HepG2 (cell line): ENCODE data around the gene P2RY8. TPM values are rescaled to one million over a fixed set of nuclear protein-coding genes. Genes with fewer than 3 reads are reported as not detected.
A peak's percentile ranks its signal among the peaks of the same experiment; 100 is the strongest.

Experiments
- ATAC-seq: fragments of 200-7000 bp; cut with Tn5 transposase; 3 replicates; pipeline ENCODE4 v1.9.1; 2020; ENCODE audit warnings: mild to moderate bottlenecking, moderate library complexity
- BruUV-seq: library from RNA; stranded (reverse); fragments of 400-500 nt; replicated peaks from 2 replicates; lab custom pipeline; 2021; lab: Mats Ljungman, UMichigan
- CTCF ChIA-PET: fragments of 300-600 bp; formaldehyde crosslinking; extraction: SDS; loops from one replicate; lab custom pipeline; 2021; ENCODE audit warnings: low total read pairs, inconsistent platforms, low intra/inter-chr PET ratio; lab: Yijun Ruan, JAX
- POLR2A ChIA-PET: fragments of 350-600 bp; sonication (Branson Sonifier 250); formaldehyde crosslinking; loops from one replicate; lab custom pipeline; 2020; ENCODE audit warnings: antibody characterized with exemption, inconsistent platforms; lab: Yijun Ruan, JAX
- DNase-seq: peaks from one replicate; pipeline ENCODE4 v3.0.0-alpha.2; 2015; ENCODE audit warnings: low spot score
- FAIRE-seq: peaks from 3 replicates; lab custom pipeline; 2011; peaks lifted over from hg19 to GRCh38; lab: Jason Lieb, UNC
- H2AFZ ChIP-seq: one replicate; pipeline ENCODE4 v1.6.1; 2011; ENCODE audit warnings: low read length, inconsistent platforms
- H3K27ac ChIP-seq: fragments of 300-600 bp; 3 replicates; pipeline ENCODE4 v1.8.0; 2011; ENCODE audit warnings: mixed run types, mild to moderate bottlenecking, mixed read lengths, low read length, inconsistent platforms; ENCODE audit not compliant: insufficient read depth; ENCODE audit errors: extremely low read length
- H3K27me3 ChIP-seq, 2 experiments: fragments of 200-600 bp in 1 of 2; 2 replicates in 1 of 2; 3 replicates in 1 of 2; pipeline versions ENCODE4 v1.6.0 to v1.8.0; 2011; ENCODE audit warnings: low read length in 2 of 2, mild to moderate bottlenecking in 2 of 2, moderate library complexity in 2 of 2, inconsistent platforms in 1 of 2; ENCODE audit not compliant: insufficient read depth in 2 of 2, control insufficient read depth in 1 of 2
- H3K36me3 ChIP-seq, 2 experiments: fragments of 200-600 bp in 1 of 2; replicated peaks in 1 of 2; 2 replicates in 1 of 2; 3 replicates in 1 of 2; pipeline versions ENCODE4 v1.5.1 to v1.8.0; 2011; ENCODE audit warnings: low read length in 2 of 2, inconsistent platforms in 1 of 2; ENCODE audit not compliant: insufficient read depth in 2 of 2, control insufficient read depth in 1 of 2
- H3K4me1 ChIP-seq: 2 replicates; pipeline ENCODE4 v1.5.1; 2012; ENCODE audit warnings: low read length, inconsistent platforms; ENCODE audit not compliant: insufficient read depth
- H3K4me2 ChIP-seq: 2 replicates; pipeline ENCODE4 v1.6.0; 2011; ENCODE audit warnings: low read depth, low read length, inconsistent platforms
- H3K4me3 ChIP-seq, 3 experiments: fragments of 200-600 bp in 1 of 3; sonication (generic), shearing (Covaris generic) in 1 of 3; replicated peaks in 1 of 3; 2 replicates each; pipeline ENCODE4 v1.5.1; 2011 to 2016; ENCODE audit warnings: low read length in 3 of 3, inconsistent platforms in 2 of 3, low read depth in 2 of 3, mild to moderate bottlenecking in 2 of 3, control low read depth in 1 of 3, mixed read lengths in 1 of 3; ENCODE audit not compliant: insufficient read depth in 1 of 3
- H3K79me2 ChIP-seq: one replicate; pipeline ENCODE4 v1.6.1; 2011; ENCODE audit warnings: low read length, inconsistent platforms; ENCODE audit not compliant: insufficient read depth
- H3K9ac ChIP-seq: 2 replicates; pipeline ENCODE4 v1.6.0; 2011; ENCODE audit warnings: mild to moderate bottlenecking, low read depth, low read length, inconsistent platforms; ENCODE audit not compliant: insufficient read depth
- H3K9me3 ChIP-seq: 2 replicates; pipeline ENCODE4 v1.5.1; 2012; ENCODE audit warnings: mild to moderate bottlenecking, low read length
- H4K20me1 ChIP-seq: 2 replicates; pipeline ENCODE4 v1.6.0; 2011; ENCODE audit warnings: inconsistent platforms, mild to moderate bottlenecking, low read length, moderate library complexity; ENCODE audit not compliant: insufficient read depth
- GATAD1 ChIP-seq: IDR thresholded peaks from 2 replicates; pipeline ENCODE4 v1.6.1; 2016; ENCODE audit warnings: missing genetic modification reagents, missing compliant biosample characterization
- GPN1 ChIP-seq: sonication (generic); formaldehyde crosslinking; IDR thresholded peaks from 2 replicates; pipeline ENCODE4 v1.5.1; 2020; ENCODE audit warnings: missing genetic modification reagents, borderline replicate concordance
- HNF4G ChIP-seq, 2 experiments: sonication (generic) in 1 of 2; formaldehyde crosslinking in 1 of 2; IDR thresholded peaks; 2 replicates each; pipeline versions ENCODE4 v1.4.0 to v1.6.1; 2011 to 2020; ENCODE audit warnings: borderline replicate concordance in 2 of 2, low read depth in 2 of 2, mild to moderate bottlenecking in 2 of 2, low read length in 1 of 2, missing genetic modification reagents in 1 of 2, moderate library complexity in 1 of 2
- JDP2 ChIP-seq: sonication (generic); formaldehyde crosslinking; IDR thresholded peaks from 2 replicates; pipeline ENCODE4 v1.8.1; 2022; ENCODE audit warnings: missing genetic modification reagents, borderline replicate concordance
- MIER2 ChIP-seq: IDR thresholded peaks from 2 replicates; pipeline ENCODE4 v1.6.1; 2016; ENCODE audit warnings: missing biosample characterization, missing genetic modification reagents
- NAIF1 ChIP-seq: sonication (generic); formaldehyde crosslinking; IDR thresholded peaks from 2 replicates; pipeline ENCODE4 v1.5.0; 2020; ENCODE audit warnings: mild to moderate bottlenecking, missing genetic modification reagents, borderline replicate concordance
- NFATC3 ChIP-seq: sonication (generic); formaldehyde crosslinking; IDR thresholded peaks from 2 replicates; pipeline ENCODE4 v1.5.1; 2020; ENCODE audit warnings: mild to moderate bottlenecking, missing genetic modification reagents
- POLR2G ChIP-seq: fragments of 200-400 bp; formaldehyde crosslinking; IDR thresholded peaks from 2 replicates; pipeline ENCODE4 v1.6.1; 2018; ENCODE audit warnings: mild to moderate bottlenecking, low read depth, low read length, moderate library complexity
- REPIN1 ChIP-seq: sonication (generic); formaldehyde crosslinking; IDR thresholded peaks from 2 replicates; pipeline ENCODE4 v1.8.0; 2022; ENCODE audit warnings: missing genetic modification reagents, low read depth, mild to moderate bottlenecking, borderline replicate concordance
- WIZ ChIP-seq: sonication (generic); formaldehyde crosslinking; IDR thresholded peaks from 2 replicates; pipeline ENCODE4 v1.5.1; 2020; ENCODE audit warnings: mild to moderate bottlenecking, missing genetic modification reagents
- WGBS: methylation state at CpG from one replicate; pipeline ENCODE4 v1.1.6; 2017; ENCODE audit warnings: low lambda C conversion rate; 5-methylcytosine and 5-hydroxymethylcytosine counted together
- in situ Hi-C: cut with HindIII; loops from 2 replicates; pipeline ENCODE4 v1.10.0; 2017; ENCODE audit warnings: low pct_unique_long_range_greater_than_20kb; ENCODE audit not compliant: extremely low pct_ligation_motif_present
- intact Hi-C: fragments of 100-400 bp; cut with micrococcal nuclease; formaldehyde crosslinking; loops from one replicate; pipeline ENCODE4 v1.10.0; 2022; ENCODE audit not compliant: unreplicated experiment
- polyA plus RNA-seq, 8 experiments: library from polyadenylated mRNA; depleted of rRNA in 3 of 8; stranded (reverse) in 7 of 8; unstranded in 1 of 8; fragments of >200 nt; fragmentation: Illumina TruSeq in 4 of 8; extraction: Trizol in 4 of 8; gene quantifications; 2 replicates each; pipeline versions ENCODE4 v1.2.1 to v1.2.3, GENCODE V29; 2011 to 2016; ENCODE audit warnings: low read depth in 4 of 8, missing spikeins in 1 of 8, mixed read lengths in 1 of 8; ENCODE audit not compliant: insufficient read depth in 1 of 8
- total RNA-seq, 5 experiments: library from RNA; depleted of rRNA; stranded (reverse); fragments of >200 nt; fragmentation: Illumina TruSeq; extraction: Trizol; gene quantifications; 2 replicates each; pipeline ENCODE4 v1.2.3, GENCODE V29; 2016; ENCODE audit warnings: low read depth in 1 of 5
- TF ChIP-seq, protein P1 (sequence below): sonication (generic); formaldehyde crosslinking; conservative IDR thresholded peaks from 2 replicates; pipeline ENCODE4 v1.8.0; 2022; ENCODE audit warnings: low read depth, missing genetic modification reagents

The P2RY8 gene
- total and polyA plus RNA-seq, 2 of the 13 experiments (the other 11 are each of a cell fraction or from before 2014, with no cell fraction given) = 1.0 to 1.3 TPM

DNA sequence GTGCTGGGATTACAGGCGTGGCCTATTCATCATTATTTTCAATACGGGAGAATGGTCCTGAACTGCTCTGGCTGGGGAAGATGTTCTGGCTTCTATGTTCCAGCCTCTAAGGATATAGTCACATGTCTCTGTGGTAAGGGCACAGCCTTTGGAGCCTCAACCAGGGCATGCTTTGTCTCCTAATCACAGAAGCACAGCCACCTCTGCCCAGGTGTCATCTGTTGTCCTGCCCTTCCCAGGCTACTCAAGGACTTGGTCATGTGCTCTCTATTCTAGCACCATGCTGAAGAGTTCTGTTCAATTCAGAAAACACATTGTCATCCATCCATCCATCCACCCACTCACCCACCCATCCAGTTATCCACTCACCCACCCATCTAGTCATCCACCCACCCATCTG lies 113.8 kb downstream of the P2RY8 start:
- Histone ChIP-seq H3K9ac (no peak overlapping the region), H3K4me3 (no peak overlapping the region), H3K4me1 (peaks cover 12% of the 10 kb centered on the region), H2AFZ (no peak overlapping the region), H4K20me1 (no peaks in the 10 kb centered on the region), H3K9me3 (peaks cover 16% of the 10 kb centered on the region; the same call in 1 of the 2 replicates), H3K4me2 (no peak overlapping the region), H3K36me3 (peaks cover 2 to 4% of the 10 kb centered on the region in 2 experiments; a peak in 2 of 5 replicates), H3K27ac (no peak overlapping the region), H3K79me2 (no peaks in the 10 kb centered on the region), H3K27me3 (no peaks in the 10 kb centered on the region)
- BruUV-seq = no TSS peak
- intact Hi-C loops (no loop called here), in situ Hi-C loops (no loop called here)
- FAIRE-seq (no peak), ATAC-seq (no peak), DNase-seq (no peak)
- POLR2A ChIA-PET = no interaction called here
- CTCF ChIA-PET = no interaction called here
- TF ChIP-seq POLR2G (peak; percentile 48; the same call in 1 of the 2 replicates), JDP2 (CRISPR knock-in tag) (no peak)
- WGBS = 71% methylated on average over 2 of the region's 2 CpGs

DNA sequence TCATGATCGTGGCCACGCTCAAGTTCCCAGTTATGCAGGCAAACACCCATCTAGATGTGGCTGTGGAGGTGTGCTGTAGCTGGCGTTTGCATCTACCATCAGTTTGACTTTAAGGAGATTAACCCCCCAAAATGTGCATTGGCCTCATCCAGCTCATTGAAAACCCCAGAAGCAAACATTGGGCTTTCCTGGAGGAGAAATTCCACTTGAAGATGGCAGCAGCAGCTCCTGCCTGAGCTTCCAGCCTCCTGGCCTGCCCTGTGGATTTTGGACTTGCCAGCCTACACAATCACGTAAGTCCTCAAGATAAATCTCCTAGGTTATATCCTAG lies 114.9 kb downstream of the P2RY8 start:
- no peak for TF ChIP-seq WIZ (CRISPR knock-in tag)
- TF ChIP-seq REPIN1 (CRISPR knock-in tag) = 0 out of 2 replicates have a peak, but pooled peaks have one; percentile 25
- no peak for TF ChIP-seq MIER2 (CRISPR knock-in tag)
- TF ChIP-seq, protein P1, sequence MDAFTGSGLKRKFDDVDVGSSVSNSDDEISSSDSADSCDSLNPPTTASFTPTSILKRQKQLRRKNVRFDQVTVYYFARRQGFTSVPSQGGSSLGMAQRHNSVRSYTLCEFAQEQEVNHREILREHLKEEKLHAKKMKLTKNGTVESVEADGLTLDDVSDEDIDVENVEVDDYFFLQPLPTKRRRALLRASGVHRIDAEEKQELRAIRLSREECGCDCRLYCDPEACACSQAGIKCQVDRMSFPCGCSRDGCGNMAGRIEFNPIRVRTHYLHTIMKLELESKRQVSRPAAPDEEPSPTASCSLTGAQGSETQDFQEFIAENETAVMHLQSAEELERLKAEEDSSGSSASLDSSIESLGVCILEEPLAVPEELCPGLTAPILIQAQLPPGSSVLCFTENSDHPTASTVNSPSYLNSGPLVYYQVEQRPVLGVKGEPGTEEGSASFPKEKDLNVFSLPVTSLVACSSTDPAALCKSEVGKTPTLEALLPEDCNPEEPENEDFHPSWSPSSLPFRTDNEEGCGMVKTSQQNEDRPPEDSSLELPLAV (CRISPR knock-in tag) = no peak
- TF ChIP-seq POLR2G = 0 out of 2 replicates have a peak, but pooled peaks have one; percentile 4
- TF ChIP-seq HNF4G (IDR thresholded peaks at IDR 0.05; ENCODE audit: borderline replicate concordance, low read depth, low read length) = no peak
- TF ChIP-seq HNF4G (CRISPR knock-in tag; IDR thresholded peaks at IDR 0.05; ENCODE audit: borderline replicate concordance, low read depth) = no peak
- TF ChIP-seq GPN1 (CRISPR knock-in tag) = no peak
- TF ChIP-seq NFATC3 (CRISPR knock-in tag) = no peak
- no peak for TF ChIP-seq NAIF1 (CRISPR knock-in tag)
- TF ChIP-seq GATAD1 (CRISPR knock-in tag) = no peak
- WGBS = 91% methylated on average over 4 of the region's 4 CpGs
- Histone ChIP-seq H2AFZ (no peak overlapping the region), H3K4me3 (no peak overlapping the region), H3K79me2 (no peaks in the 10 kb centered on the region), H4K20me1 (peaks cover under 1% of the 10 kb centered on the region; the same call in 1 of the 2 replicates), H3K36me3 (peaks cover 4 to 5% of the 10 kb centered on the region in 2 experiments; a peak in 3 of 5 replicates), H3K4me1 (peaks cover 12% of the 10 kb centered on the region), H3K4me2 (no peak overlapping the region), H3K9me3 (peaks cover 16% of the 10 kb centered on the region; the same call in 1 of the 2 replicates), H3K27ac (no peak overlapping the region), H3K9ac (no peak overlapping the region), H3K27me3 (no peaks in the 10 kb centered on the region)
- ChIA-PET CTCF (no interaction called here), POLR2A (no interaction called here)
- no TSS peak for BruUV-seq
- intact Hi-C loops (no loop called here), in situ Hi-C loops (no loop called here)
- no peak for FAIRE-seq
- no peak for ATAC-seq
- DNase-seq = no peak
